NOMO-1 (cell line): ENCODE data around the gene HK2.

ENCODE experiments used
- DNase-seq, 2 experiments: peaks; one replicate each; lab custom pipeline; 2025; ENCODE audit not compliant: unreplicated experiment in 2 of 2; lab: John Stamatoyannopoulos, UW

Gene HK2

GRCh38 chr2:74856599-74856998 is 22.7 kb downstream of the HK2 start:
- no peak for DNase-seq

- no peak for DNase-seq
Observed at GRCh38 chr2:74857215-74857614, 23.3 kb downstream of the HK2 start.

- DNase-seq = no peak
Observed at GRCh38 chr2:74857725-74858124, 23.8 kb downstream of the HK2 start.

- DNase-seq = peak in 1 of 2 experiments; percentile 23
Observed at GRCh38 chr2:74858281-74858680, 24.4 kb downstream of the HK2 start.

- DNase-seq = no peak
Observed at GRCh38 chr2:74860079-74860478, 26.2 kb downstream of the HK2 start.

- DNase-seq = no peak
Observed at GRCh38 chr2:74860521-74860920, 26.6 kb downstream of the HK2 start.

GRCh38 chr2:74861531-74861930 is 27.6 kb downstream of the HK2 start:
- no peak for DNase-seq

- DNase-seq = no peak
Observed at GRCh38 chr2:74862020-74862964, 28.4 kb downstream of the HK2 start.

- DNase-seq = peak in 1 of 2 experiments; percentile 30
Observed at GRCh38 chr2:74863802-74864248, 29.9 kb downstream of the HK2 start.

GRCh38 chr2:74864728-74865722 is 31.1 kb downstream of the HK2 start:
- no peak for DNase-seq

GRCh38 chr2:74865770-74866674 is 32.1 kb downstream of the HK2 start:
- no peak for DNase-seq

- DNase-seq = no peak
Observed at GRCh38 chr2:74867841-74868658, 34.1 kb downstream of the HK2 start.

GRCh38 chr2:74869517-74869916 is 35.6 kb downstream of the HK2 start:
- peak in 1 of 2 experiments; percentile 18 for DNase-seq

- DNase-seq = no peak
Observed at GRCh38 chr2:74870951-74871350, 37.0 kb downstream of the HK2 start.

GRCh38 chr2:74871414-74871813 is 37.5 kb downstream of the HK2 start:
- no peak for DNase-seq

GRCh38 chr2:74872389-74872836 is 38.5 kb downstream of the HK2 start:
- peak in 1 of 2 experiments; percentile 46 for DNase-seq

- DNase-seq = no peak
Observed at GRCh38 chr2:74873012-74873665, 39.2 kb downstream of the HK2 start.
